Adrenal gland (tissue), 5 donors: ENCODE results near the gene HPCAL4.
A peak's percentile ranks its signal among the peaks of the same experiment; 100 is the strongest.

ENCODE experiments used
- POLR2A ChIP-seq, 2 donors: fragments of 450-650 bp; IDR thresholded peaks; one replicate each; pipeline ENCODE4 v1.6.1; 2017; ENCODE audit warnings: antibody characterized with exemption in 2 of 2, mild to moderate bottlenecking in 2 of 2, moderate library complexity in 1 of 2
- TF ChIP-seq, protein P1 (sequence below), 6 experiments: fragments of 450-650 bp in 4 of 6; fragments of 200-600 bp in 2 of 6; sonication (generic) in 1 of 6; IDR thresholded peaks; 1 replicate in 5 of 6; 2 replicates in 1 of 6; pipeline versions ENCODE4 v1.5.1 to v1.8.0; 2016 to 2021; ENCODE audit warnings: antibody characterized with exemption in 6 of 6, mild to moderate bottlenecking in 2 of 6, moderate library complexity in 1 of 6
- donor health status: DM: no; HTN: no; CAD: no.

DNA sequence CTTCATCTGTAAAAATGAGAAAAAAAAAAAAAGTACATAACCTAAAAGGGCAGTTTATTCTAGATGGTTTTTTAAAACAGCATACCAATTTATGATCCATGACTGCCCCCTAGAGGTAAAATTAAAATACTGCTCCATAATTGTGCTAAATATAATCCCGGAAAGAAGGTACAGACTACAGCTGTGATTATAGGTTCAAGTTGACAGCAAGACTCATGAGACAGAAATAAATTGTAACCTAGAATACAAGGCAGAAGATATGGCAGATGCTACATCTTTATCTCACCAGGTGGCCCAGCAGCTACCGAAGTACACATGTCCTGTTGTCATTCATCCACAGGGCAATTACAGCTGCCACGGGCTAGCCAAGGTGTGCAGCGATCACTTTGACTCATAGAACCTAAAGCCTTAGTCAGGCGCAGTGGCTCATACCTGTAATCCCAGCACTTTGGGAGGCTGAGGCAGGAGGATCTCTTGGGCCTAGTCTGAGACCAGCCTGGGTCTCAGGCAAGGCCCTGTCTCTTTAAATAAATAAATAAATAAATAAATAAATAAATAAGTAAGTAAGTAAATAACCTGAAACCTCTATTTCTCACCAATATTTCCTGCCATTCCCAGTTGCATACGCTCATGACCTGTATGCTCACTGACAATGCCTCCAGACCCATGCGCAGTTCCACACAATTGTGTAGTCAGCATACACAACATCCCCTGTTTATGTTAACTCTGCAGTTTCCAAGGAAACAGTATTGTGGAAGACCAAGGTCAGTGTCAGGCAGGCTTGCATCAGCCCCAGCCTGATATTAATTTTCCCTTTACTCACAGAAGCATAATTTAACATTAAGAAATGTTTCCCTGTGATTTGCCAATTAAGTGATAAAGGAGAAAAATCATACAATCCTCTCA is 29.1 kb upstream of the HPCAL4 start:
- TF ChIP-seq, protein P1, sequence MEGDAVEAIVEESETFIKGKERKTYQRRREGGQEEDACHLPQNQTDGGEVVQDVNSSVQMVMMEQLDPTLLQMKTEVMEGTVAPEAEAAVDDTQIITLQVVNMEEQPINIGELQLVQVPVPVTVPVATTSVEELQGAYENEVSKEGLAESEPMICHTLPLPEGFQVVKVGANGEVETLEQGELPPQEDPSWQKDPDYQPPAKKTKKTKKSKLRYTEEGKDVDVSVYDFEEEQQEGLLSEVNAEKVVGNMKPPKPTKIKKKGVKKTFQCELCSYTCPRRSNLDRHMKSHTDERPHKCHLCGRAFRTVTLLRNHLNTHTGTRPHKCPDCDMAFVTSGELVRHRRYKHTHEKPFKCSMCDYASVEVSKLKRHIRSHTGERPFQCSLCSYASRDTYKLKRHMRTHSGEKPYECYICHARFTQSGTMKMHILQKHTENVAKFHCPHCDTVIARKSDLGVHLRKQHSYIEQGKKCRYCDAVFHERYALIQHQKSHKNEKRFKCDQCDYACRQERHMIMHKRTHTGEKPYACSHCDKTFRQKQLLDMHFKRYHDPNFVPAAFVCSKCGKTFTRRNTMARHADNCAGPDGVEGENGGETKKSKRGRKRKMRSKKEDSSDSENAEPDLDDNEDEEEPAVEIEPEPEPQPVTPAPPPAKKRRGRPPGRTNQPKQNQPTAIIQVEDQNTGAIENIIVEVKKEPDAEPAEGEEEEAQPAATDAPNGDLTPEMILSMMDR (IDR thresholded peaks at IDR 0.05): peak; percentile 66 to 88 (median 78)
- no peak for TF ChIP-seq POLR2A (IDR thresholded peaks at IDR 0.05)
